GM18498 (cell line): ENCODE results near the gene PALD1.

Experiments used
- ATAC-seq: cut with Tn5 transposase; IDR thresholded peaks from one replicate; pipeline ENCODE4 v1.9.1; 2021; ENCODE audit warnings: mild to moderate bottlenecking, moderate library complexity; ENCODE audit not compliant: unreplicated experiment

Gene PALD1

DNA sequence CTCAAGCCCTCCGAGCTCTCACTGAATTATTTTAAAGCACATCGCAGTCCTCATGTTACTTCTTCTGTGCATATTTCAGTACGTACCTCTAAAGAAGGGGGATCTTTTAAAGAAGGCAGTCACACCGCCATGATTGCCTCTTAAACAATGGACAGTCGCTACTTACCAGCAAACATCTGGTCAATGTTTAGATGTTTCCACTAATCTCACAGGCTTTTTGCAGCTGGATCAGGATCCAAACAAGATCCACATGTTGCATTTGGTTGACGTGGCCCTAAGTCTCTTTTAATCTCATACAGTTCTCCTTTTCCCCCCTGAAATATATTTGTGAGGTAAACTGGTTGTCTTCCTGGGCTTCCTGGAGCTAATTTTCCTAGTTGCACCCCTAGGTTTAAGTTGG, 74.0 kb downstream of the PALD1 start:
- ATAC-seq = no peak

DNA sequence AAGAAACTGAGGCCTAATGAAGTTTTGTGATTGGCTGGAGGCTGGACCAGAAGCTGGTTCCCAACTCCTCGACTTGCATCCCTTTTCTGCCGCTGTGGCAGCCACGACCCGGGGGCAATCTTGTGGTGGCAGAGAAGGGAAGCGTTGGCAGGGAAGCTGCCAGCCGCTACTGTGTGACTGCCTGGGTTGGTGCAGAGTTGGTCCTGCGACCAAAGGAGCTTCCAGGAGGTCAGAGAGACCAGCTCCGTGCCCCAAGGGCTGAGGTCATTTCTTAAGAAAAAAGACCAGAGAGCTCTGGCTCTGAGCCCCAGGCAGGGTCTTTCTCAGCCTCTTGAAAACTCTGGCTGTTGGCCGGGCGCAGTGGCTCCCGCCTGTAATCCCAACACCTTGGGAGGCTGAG, 76.8 kb downstream of the PALD1 start:
- no peak for ATAC-seq

DNA sequence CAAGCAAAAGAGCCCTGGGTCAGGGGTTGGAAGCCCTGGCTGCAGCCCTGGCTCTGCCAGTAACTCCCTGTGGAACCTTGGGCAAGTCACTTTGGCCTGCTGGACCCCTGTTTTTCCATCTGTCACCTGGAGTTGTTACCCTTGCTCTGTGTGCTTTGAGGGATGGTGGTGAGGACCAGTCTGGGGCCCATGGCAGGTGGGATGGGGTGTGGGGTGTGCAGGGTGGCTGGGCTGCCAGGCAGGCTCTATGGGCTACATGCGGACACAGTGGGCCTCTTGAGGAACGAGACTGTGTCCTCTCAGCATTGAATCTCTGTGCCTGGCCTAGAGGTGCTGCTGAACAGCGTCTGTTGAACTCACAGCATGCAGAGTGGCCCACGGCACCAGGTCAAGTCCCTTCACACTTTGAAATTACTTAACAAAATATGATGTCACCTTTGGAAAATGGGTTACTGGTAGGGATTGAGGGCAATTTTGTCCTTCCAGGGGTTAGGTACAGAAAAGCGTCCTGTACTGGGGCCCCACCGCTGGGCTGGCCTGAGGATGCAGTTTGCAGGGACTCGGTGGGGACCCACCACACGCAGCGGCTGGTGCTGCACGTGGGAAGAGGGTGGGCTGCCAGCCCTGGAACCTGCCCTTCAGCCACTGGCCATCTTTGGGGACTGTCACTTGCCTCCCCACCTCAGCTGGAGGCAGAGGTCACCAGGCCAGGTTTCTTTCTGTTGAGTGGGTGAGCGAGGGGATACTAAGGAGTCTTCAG, 78.7 kb downstream of the PALD1 start:
- no peak for ATAC-seq

DNA sequence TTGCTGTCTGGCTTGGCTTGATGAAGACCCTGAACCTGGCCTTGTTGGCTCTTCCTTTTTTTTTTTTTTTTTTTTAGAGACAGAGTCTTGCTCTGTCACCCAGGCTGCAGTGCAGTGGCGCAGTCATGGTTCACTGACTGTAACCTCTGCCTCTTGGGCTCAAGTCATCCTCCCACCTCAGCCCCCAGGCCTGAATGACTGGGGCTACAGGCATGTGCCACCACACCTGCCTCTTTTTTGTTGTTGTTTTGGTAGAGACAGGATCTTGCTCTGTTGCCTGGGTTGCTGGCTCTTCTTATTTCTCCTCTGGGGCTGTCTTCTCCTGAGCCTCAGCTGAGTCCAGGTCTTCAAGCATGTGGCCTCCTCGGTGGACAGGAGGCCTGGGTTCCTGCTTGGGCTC, 79.3 kb downstream of the PALD1 start:
- ATAC-seq = no peak

DNA sequence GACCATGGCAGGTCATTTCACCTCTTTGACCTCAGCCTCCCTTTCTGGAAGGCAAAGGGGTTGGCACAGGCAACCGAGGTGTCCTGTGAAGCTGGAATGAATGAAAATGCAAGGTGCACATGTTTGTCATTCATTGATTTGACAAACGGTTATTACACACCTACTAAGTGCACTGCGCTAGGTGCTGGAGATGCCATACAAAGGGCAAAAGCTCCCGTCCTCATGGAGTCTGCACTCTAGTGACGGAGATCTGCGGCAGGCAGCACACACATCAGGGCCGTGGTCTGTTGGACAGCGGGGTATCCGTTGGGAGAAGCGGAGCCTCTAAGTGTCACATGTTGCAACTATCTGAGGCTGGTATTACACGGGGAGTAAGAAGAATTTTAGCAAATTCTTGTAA, 79.7 kb downstream of the PALD1 start:
- ATAC-seq = no peak

DNA sequence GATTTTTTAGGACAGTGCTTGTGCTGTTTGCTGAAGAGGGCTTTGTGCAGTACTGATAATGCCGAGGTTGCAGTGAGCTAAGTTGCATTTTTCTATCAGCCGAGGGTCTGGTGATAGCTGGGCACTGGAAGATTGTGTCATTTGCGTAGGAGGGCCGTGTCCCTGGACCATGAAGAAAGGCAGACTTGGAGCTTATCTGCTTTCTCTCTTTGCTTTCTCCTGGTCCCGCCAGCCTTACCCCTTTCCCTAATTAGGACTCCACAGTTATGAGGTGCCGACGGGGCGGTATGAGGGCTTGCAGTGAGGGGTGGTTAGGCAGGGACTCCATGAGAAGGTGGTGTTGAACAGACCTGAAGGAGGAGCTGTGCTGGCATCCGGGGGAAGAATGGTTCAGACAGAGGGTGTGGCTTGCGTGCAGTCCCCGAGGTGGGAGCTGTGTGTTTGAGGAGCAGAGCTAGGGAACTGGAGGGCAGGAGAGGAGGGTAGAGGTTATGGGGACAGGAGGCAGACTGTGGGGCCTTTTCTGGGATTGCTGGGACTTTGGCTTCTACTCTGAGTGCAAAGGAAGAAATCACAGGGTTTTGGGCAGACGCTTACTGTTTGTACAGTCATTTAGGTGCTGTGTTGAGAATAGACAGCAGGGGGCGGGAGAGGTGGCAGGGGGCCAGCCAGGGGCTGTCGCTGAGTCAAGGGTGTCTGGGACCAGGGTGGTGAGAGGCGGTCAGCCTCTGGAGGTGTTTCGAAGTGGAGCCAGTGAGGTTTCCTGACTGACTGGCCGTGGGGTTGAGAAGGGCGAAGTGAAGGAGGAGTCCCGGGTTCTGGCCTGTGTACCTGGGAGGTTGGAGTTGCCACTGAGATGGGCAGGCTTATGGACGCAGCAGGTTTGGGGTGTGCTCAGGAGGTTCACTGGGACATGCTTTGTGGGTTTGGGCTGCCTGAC, 80.6 kb downstream of the PALD1 start:
- ATAC-seq = peak; percentile 82

DNA sequence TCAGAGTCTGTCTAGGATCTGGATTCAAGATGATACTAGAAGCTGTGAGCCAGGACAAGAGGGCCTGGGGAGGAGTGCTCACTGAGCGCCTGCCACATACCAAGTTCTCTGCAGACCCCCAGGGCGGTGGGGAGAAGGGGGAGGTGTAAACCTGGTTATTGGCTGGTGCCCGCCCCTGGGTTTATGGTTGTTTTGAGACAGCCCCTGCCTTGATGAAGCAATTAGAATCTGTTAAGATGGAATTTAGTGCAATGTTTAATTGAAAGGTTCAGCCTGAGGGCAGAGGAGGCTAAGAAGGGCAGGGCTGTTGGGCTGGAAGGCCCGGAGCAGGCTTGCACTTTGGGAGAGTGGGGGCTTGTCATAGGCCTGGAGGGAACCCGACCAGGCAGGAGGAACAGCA, 81.3 kb downstream of the PALD1 start:
- ATAC-seq = no peak

DNA sequence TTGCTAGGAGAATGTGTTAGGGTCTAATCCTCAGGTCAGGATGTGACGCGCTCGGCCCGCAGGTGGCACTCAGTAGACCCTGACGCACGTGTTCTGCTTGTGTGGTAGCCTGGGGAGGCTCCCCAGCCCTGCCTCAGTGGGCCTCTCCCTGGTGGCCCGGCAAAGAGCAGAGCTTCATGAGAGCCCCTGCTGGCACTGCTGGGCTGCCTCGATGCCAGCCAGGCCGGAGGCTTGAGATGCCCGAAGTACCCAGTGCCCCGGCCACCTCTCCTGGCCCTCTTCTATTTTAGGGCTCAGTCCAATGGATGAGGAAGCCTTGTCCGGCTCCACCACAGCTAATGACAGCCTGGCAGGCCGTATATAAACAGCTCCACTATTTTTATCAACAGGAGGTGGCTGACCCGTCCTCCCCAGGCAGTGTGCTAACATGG, 82.0 kb downstream of the PALD1 start:
- no peak for ATAC-seq

DNA sequence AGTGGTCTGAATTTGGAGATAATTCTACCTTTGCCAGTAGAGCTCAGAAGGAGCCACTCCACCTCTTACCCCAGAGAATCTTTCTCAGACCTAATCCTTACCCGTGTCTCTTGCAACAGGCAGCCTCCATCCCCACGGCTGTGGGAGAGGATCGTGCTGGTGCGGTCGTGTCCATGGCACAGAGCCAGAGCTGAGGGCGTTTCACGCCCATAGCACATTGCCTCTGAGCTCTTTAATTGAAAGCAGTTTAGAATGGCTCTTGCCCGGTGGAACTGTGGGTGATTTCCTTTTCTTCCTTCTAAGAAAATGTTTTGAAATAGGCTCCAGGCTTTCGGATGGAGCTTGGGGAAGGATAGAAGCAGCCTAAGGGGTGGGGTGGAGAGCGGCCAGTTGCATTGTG, 82.5 kb downstream of the PALD1 start:
- ATAC-seq = no peak

DNA sequence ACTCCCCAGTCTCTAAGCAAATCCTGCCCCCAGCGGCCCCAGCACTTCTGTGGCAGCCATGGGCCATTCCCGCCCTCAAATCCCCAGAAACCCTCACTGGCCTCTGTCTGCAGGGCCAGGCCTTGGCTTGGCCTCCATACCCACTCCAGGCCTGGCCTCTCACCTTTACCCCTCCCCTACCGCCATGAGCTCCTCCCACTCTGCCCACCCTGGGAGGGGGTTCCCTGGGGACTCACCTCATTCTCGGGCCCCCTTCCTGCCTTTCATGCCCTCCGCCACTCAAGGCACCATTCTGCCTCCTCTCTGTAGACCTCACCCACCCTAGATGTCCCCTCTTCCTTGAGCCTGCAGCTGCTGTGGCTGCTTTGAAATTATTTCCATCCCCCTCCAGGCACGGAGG, 83.0 kb downstream of the PALD1 start:
- no peak for ATAC-seq

DNA sequence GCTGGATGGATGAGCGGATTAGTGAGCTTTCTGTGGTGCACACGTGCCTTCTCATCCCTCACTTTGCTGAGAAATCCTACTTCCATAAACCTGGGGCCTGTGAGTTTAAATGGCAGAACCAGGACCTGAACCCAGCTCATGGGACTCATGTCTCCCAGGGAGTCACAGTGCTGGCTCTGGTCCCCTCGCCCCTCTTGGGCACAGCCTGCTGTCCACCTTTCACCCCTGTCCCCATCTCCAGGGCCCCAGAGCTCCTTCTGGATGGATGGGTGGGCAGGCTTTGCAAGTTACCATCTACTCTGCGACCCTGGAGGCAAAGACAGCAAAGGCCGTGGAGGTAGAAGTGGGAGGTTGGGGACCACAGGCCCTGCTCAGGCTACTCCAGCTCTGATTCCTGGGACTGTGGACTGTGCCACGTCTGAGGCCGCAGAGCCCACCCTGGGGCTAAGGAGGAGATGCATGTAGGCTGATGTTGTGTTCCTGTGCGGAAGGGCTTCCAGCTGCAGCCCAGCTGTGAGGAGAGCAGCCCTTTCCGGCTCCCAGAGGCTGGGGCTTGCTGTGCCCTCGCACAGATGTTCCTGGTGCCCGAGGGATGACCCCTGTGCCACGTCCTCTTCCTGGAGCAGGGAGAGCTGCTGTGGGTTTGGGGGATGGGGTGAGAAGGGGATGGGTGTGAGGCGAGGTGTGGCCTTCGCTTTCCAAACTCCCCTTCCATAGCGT, 83.6 kb downstream of the PALD1 start:
- no peak for ATAC-seq

DNA sequence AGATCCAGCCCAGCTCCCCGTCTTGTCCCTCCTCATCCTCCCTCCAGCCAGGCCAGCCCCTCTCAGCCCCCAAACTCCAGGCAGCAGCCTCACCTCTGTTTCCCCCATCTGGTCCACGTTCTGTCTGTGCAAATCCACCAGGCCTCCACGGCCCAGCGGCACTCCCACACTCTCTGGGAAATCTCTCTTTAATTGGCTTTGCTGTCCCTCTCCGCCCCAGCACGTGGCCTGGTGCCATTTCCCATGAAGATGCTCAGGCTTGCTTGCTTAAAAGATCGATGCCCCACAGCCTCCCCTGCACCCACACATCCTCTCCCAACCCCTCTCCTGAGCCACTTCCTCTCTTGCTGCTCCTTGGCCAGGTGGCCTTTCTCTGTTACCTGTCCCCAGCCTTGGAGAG, 84.7 kb downstream of the PALD1 start:
- no peak for ATAC-seq

DNA sequence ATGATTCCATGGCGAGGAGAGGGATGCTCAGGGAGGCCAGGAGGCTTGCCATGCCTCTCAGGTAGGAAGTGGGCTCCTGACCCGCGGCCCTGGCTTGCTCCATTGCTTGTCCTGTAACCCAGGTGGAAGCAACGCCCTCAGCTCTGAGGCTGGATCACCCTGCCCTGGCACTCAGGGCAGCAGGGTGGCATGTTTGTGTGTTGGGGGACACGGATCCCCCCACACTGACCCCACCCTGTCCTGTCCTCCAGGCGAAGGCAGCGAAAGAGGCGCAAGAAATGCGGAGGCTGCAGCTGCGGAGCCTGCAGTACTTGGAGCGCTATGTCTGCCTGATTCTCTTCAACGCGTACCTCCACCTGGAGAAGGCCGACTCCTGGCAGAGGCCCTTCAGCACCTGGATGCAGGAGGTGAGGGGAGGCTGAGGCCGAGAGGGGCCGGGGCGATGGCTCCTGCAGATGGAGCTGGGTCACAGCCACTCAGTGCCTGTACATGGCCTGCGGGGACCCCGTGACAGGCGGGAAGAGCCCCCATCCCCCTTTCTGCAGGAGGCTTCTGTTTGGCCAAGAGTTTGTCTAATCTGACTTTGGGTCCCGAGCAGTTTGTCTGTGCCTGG, 85.7 kb downstream of the PALD1 start:
- ATAC-seq = no peak

DNA sequence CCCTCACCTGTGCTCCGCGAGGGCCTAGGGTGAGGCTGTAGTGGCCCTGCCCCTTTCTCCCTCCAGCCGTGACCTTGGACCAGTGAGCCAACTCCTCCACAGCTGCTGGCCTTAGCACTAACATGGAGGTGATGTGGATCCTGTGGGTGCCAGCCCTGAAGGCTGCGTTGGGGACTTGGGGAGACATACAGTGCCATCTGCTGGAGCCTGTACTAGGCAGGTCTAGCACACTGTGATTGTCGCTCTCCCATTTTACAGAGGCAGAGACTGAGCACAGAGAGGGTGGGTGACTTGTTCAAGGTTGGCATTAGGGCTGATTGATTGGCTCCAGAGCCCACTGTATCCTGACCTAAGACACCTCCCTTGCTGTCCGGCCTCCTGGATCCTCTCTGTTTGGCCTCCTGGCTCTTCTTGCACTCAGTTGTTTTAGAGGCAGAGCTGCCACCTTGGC, 86.4 kb downstream of the PALD1 start:
- no peak for ATAC-seq

DNA sequence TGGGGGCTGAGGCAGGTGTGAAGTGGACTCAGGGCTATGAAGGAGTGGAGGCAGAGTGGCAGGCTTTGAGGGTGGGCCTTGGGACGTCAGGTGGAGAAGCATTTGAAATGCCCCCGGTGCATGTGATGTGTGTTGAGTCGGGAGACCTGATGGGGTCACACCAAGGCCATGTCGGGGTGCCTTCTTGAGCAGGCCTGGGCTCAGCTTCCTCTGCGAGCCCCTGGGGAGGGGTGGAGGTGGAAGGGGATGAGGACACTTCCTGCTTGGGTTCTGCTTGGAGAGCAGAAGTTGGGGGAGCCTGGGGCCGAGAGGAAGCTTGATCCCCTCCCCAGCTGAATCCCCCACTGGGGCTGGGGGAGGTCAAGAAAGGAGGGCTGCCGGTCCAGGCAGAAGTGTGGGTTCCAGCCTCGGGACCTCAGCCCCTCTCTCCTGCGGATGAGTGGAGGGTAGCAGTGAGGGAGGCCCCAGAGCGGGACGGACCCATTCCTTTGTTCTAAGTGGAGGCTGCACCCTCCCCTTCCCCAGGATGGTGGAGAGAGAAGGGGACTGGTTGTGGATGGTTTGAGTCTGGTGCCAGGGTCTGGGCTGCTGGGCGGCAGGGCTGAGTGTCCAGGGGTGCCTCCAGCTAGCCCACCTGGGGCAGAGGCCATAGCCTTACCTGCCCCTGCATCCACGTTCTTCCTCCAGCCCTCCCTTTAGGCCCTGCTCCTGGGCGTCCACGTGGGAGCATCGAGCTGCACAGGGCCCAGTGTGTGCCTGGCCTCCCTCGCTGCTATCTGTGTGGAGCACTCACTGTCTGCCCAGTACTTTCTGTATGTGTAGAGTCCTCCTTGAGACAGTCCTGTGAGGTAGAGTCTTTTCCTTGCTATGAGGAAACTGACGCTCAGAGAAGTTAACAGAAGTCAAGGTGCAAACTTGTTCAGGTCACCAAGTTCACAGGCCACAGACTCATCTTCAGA, 87.3 kb downstream of the PALD1 start:
- no peak for ATAC-seq

DNA sequence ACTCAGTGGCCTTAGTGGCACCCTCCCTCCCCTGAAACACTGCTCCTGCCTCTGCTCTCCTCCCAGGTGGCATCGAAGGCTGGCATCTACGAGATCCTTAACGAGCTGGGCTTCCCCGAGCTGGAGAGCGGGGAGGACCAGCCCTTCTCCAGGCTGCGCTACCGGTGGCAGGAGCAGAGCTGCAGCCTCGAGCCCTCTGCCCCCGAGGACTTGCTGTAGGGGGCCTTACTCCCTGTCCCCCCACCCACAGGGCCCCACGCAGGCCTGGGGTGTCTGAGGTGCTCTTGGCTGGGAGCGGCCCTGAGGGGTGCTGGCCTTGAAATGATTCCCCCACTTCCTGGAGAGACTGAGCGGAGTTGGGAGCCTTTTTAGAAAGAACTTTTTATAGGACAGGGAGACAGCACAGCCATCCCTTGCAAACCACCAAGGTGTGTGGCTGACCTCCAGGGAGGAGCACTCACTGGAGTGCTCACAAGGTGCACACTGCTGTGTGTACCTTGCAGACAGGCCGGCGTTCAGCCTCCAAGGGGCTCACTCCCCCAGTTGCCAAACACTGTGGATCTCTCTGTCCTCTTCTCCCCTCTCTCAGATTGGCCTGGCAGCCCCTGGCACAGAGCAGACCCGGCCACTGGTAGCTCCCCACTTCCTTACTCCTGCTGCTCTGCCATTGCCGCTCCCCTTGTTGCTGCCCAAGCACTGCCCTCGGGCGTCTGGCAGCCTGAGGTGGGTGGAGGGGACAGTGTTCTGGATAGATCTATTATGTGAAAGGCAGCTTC, 88.1 kb downstream of the PALD1 start:
- no peak for ATAC-seq

DNA sequence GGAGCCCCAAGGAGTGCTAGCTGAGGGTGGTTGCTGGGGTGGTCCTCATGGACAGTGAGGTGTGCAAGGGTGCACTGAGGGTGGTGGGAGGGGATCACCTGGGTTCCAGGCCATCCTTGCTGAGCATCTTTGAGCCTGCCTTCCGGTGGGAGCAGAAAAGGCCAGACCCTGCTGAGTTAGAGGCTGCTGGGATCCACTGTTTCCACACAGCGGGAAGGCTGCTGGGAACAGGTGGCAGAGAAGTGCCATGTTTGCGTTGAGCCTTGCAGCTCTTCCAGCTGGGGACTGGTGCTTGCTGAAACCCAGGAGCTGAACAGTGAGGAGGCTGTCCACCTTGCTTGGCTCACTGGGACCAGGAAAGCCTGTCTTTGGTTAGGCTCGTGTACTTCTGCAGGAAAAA, 89.0 kb downstream of the PALD1 start:
- ATAC-seq = no peak

DNA sequence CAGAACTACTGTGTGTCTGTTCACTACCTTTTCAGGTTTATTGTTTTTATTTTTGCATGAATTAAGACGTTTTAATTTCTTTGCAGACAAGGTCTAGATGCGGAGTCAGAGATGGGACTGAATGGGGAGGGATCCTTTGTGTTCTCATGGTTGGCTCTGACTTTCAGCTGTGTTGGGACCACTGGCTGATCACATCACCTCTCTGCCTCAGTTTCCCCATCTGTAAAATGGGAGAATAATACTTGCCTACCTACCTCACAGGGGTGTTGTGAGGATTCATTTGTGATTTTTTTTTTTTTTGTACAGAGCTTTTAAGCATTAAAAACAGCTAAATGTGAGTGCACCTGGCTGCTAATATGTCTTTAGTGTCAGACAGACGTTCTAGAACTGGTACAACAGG, 89.5 kb downstream of the PALD1 start:
- ATAC-seq = no peak
